ENCODE results near the gene CHADL.

CHADL gene

DNA sequence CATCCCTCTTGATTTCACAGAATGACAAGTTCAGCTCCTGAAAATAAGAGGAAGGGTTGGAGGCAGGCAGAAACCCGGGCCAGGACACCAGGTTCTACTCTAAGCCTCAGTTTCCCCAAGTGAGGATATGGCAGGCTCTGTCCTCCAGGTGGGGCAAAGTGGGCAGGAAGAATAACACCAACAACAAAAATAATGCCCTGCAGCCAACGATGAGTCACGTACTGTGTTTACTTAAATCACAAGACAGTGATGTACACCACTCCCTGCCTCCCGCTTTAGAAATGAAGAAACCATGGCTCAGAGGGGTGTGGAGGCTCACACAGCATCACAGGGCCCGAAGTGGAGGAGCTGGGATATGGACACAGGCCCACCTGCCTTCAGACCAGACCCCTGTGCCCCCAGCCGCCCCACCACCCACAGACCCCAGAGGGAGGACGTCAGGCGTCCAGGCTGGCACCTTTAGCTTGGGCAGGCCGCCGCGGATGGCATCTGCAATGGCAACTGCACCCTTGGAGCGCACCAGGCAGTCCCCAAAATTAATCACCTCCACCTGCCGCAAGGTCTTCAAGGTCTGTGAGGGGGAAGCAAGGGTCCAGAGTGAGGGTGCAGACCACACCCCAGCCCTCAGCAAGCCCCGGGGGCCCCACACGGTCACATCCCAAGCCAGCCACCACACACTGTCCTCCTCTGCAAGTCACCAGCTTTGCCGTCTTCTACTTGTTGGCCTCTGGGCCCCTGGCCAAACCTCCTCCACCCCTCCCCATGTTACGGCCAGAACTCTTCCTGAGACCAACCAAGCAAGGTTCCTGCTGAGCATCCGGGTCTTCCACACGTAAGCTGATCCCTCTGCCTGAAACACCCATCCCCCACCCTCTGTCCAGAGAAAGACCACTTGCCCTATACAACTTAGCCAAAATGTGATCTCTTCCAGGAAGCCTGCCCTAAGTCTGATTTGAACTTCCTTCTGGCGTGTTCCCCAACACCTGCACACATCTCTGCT lies 15.8 kb upstream of the CHADL start:
- DNase-seq (ENCODE audit: low read depth in 2 of 2) = no peak

DNA sequence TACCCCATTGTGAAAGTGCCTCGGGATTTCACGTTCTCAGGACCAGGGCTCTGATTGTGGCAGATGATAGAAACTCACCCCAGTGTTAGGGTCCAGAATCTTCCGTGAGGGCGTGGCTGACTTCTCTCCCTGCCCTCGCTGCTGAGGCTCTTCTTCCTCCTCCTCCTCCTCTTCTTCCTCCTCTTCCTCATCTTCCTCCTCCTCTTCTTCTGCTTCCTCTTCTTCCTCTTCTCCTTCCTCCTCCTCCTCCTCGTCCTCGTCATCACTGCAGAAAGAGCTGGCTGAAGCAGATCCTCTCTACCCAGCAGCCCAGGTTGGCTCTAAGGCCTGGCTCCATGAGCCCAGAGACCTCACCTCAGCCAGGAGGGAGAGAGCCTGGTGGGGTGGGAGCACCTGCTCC lies 13.5 kb upstream of the CHADL start:
- DNase-seq (ENCODE audit: low read depth in 2 of 2) = no peak

DNA sequence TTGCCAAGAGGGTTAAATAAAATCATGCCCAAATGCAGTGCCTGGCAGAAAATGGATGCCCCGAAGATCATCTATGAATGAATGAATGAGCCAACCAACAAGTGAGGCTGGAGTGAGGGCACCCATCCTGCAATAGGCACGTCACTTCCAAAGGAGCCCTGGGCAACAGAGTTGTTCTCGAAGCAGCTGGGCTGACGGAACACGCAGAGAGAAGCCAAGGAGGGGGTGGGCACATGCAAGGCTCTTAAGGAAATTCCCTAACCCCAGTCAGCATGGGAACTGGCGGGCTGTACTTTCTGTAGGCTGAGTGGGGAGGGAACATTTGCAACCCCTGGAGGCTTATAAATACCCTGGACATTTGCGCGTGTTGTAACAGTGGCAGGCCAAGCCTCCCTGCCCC lies 11.6 kb upstream of the CHADL start:
- no peak for DNase-seq (ENCODE audit: low read depth in 2 of 2)

DNA sequence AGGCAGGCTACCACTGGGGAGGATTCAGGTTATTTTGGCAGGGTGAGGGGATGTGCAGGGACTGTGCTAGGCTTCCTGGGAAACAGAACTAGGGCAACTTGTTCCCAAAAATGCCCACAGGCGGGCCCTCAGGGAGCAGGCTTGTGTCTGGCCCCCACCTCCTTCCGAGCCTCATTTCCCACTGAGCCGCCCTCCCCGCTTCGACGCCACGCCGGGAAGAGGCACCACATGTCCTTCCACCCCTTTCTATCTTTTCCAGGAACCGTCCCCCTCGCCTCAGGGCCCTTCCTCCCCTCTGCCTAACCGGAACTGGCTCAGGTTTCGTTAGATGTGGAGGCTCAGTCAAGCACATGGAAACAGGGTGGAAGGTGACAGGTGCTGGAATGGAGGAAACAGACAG lies 9.4 kb upstream of the CHADL start:
- DNase-seq (ENCODE audit: low read depth in 2 of 2) = no peak

DNA sequence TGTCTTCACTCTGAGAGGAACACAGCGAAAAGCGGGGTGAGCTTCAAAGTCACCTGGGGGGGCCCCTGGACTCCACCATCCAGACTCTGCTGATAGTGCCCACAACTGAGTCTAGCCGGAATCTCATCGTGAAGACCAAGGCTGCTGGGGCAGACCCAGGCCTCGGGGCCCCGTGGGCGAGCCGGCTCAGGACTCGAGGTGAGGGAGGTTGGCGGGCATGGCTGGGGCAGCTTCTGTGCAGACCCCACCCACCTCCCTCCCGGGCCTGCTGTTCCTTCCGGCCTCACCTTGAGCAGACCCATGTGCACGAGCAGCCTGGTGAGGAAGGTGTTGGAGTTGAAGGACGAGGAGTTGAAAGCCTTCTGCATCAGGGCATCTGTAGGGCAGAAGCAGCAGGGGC lies 8.7 kb upstream of the CHADL start:
- no peak for DNase-seq (ENCODE audit: low read depth in 2 of 2)

DNA sequence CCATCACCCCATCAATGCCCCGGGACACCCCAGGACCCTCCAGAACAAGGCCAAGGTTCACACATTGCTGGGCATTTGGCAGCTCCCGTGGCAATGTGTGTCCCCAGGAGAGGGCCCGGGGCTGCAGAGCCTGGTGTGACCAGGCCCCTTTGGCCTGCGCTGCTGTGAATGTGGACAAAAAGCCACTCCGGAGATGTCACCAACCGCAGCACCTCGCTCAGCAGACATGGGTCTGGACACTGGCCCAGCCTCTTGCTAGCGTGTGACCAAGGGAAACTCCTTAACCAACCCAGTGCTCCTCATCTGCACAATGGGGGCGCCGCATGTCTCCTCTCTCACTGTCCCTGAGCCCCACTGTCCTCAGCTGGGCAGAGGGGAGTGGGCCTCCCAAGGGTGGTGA lies 8.0 kb upstream of the CHADL start:
- DNase-seq (ENCODE audit: low read depth in 2 of 2) = no peak

DNA sequence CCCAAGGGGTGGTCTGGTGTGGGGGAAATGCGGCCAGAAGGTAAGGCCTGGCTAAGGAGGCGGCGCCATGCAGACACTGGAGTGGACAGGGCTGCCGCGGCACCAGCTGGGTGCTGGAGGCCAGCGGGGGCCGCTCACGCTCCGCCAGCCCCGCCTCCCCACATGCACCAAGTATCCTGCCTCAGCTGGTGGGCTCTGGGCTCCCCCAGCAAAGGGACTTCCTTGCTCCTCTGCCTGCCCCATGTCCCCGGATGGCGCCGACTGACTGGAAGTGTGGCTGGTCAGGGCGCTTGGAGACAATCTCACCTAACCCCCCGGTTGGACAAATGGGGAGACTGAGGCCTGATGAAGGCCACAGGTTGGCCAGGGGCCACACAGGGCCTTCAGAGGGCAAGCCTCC lies 7.6 kb upstream of the CHADL start:
- no peak for DNase-seq (ENCODE audit: low read depth in 2 of 2)

DNA sequence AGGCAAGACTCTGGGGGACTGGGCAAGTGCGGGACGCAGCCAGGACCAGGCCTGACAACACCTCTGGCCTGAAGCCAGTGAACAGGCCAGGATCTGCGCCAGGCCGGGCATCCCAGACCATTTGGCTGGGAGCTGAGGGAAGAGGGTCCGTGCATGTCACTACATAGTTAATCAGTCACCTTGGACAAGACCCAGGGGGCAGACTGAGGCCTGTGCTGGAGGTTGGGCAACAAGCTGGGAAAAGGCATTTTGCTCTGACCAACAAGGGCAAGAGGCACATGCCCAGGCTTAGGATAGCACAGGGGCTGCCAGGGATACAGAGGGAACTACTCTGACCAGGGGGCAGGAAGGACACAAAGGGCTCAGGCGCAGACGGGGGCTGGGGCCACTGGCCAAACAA lies 7.0 kb upstream of the CHADL start:
- no peak for DNase-seq (ENCODE audit: low read depth in 2 of 2)

DNA sequence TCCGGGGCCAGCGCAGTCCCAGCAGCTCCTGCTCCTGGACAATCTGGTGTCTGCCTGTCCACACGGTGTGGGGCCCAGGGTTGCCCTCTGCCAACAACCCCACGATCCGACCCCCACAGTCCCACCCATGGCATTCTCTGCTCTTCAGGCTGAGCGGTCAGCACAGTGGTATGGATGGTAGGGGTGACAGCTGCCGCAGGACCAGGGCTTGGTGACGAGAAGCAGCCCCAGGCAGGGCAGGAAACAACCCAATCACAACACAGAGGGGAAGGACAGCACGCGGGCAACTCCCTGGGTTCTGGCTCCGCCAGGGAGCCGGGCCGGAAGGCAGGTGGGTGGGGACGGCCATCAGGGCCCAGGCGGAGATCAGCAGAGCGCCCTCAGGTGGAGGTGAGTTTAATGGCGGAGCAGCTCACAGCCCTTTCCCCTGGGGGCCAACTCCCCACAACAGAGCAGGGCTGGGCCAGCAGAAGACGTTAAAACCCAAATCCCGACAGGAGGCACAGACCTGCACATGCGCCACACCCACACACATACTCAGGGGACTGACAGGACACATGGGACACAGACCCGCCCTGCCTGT lies 5.3 kb upstream of the CHADL start:
- no peak for DNase-seq (ENCODE audit: low read depth in 2 of 2)

DNA sequence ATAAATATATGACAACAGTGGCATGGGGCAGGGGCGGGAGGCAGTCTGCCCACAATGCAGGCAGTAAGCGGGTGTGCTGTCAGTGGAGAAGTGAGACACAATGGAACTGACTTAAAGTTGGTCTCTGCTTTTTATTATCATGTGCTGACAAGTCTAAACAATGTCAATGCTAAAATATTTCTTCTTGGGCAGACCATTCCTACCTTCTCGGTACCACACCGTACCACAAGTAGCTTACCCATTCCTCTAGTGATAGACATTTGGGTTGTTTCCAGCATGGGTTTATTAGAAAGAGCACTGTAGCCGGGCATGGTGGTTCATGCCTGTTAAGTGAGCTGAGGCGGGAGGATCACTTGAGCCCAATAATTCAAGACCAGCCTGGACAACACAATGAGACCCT lies 2.6 kb upstream of the CHADL start:
- DNase-seq (ENCODE audit: low read depth in 2 of 2) = no peak

DNA sequence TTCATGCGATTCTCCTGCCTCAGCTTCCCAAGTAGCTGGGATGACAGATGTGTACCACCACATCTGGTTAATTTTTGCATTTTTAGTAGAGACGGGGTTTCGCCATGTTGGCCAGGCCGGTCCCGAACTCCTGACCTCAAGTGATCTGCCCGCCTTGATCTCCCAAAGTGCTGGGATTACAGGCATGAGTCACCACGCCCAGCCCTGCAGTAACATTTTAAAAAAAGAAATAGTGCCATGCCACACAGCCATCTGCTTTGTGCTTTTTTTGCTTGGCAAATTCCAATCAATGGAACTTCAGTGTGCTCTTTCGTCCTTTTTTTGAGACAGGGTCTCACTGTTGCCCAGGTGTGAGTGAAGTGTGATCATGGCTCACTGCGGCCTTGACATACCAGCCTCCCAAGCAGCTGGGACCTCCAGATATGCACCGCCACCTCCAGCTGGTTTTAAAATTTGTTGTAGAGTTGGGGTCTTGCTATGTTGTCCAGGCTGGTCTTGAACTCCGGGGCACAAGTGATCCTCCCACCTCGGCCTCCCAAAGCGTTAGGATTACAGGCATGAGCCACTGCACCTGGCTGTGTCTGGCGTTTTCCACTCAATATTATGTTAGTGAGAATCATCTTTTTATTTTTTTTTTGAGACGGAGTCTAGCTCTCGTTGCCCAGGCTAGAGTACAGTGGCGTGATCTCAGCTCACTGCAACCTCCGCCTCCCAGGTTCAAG lies 1.8 kb upstream of the CHADL start:
- DNase-seq (ENCODE audit: low read depth in 2 of 2) = no peak

DNA sequence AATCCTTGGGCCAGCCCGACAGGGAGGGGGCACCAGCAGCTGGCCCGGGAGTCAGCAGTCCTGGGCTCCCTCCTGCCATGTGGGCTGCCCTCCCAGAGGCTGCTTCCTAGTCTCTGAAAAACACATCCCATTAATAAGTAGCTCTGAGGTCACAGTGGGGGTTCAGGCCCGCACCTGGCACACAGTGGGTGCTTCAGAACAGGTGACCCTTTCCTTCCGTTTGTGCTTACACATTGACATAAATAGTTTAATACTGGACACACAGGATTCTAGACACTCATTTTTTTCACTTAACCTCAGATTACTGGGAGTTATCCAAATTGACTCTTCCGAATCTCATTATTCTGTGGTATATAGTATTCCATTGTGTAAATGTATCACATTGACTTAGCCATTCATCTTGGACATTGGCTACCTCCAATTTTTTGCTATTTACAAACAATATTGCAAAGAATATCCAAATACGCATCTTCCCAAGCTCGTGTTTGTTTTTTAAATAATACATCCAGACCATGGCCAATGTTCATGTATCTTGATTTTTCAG lies 474 bp upstream of the CHADL start:
- DNase-seq (ENCODE audit: low read depth in 2 of 2) = no peak

DNA sequence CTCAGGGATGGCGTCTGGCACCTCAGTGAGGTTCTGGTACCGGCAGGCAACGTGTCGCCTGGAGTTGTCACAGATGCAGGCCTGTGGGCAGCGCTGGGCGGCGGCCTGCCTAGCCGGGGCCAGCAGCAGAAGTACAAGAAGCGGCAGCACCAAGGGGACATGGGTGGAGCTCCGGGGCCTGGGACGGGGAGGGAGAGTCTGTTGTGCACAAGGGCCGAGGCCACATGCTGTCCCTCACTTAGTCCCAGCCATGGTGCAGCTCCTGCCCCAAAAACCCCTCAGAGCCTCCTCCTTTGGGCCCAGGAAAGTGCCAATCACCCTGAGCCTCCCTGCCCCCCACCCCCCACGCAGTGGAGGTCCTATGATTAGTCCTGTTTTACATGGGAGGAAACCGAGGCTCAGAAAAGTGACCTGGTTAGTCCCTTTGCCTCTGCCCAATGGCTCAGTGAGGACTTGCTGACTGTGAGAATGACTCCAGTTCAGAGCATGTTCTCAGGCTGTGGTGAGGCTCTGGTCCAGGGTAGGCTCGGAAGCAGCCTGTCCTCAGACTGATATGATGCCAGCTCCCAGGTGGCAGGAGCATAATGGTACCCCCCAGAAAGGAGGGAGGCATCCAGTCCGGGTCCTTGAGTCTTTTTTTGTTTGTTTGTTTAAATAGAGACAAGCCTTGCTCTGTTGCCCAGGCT lies 1.1 kb downstream of the CHADL start:
- DNase-seq (ENCODE audit: low read depth in 2 of 2) = no peak

DNA sequence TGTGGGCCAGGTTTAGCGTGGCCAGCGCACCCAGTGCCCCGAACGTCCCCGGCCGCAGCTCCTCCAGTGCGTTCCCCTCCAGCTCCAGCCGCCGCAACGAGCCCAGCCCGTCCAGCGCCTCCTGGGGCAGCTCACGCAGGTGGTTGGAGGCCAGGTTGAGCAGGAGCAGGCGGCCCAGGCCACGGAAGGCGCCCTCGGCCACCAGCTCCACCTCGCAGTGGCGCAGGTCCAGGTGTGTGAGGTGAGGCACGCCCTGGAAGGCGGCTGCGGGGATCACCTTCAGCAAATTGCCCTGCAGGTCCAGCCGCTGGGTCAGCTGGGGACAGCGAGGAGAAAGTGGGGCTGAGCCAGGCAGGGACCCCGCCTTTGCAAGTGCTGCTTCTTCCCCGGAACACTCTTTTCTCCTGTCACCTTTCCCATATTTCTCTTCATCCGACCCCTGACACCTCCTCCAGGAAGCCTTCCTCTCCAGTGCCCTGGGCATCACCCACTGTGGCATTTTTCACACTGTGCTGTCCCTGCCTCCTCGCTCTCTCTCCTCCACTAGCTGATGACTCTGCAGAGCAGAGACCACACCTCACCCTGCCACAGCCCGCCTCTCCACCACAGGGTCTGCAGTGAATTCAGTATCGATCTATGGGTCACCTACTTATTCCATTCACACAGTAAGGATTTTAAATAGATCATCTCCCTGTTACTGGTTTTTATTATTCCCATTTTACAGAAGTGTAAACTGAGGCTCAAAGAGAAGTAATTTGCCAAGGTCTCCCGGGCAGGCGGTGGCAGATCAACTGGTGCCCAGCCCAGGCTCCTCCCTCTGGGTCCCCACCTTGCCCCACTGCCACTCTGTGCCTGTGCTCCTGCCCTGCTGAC lies 1.9 kb downstream of the CHADL start:
- DNase-seq (ENCODE audit: low read depth in 2 of 2) = no peak

DNA sequence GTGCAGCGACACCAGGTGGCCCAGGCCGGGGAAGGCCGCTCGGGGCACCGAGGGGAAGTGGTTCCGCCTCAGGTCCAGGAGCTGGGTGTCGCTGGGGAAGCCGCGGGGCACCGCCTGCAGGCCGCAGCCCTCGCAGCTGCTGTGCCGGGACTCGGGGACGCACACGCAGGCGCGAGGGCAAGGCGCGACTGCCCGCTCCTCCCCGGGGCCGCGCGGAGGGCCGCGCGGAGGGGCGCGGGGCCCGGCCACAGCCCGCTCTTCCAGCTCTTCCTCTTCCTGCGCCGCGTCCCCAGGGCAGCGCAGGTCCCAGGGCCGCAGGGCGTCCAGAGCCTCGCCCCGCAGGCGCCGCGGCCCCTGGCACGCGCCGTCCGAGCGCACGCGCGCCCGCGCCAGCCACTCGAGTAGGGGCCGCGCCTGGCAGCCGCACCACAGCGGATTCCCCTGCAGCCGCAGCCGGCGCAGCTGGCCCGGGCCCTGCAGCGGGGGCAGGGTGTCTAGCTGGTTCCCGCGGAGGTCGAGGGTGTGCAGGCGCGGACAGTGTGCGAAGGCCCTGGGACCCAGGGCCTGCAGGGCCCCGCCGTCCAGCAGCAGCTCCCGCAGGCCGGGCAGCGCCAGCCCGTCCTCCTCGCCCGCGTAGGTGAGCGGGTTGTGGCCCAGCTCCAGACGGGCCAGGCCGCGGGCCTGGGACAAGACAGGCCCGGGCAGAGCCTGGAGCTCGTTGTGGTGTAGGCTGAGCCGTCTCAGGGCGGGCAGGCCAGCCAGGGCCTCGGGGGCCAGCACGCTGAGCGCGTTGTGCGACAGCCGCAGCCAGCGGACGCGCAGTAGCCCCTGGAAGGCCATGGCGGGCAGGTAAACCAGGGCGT lies 2.8 kb downstream of the CHADL start:
- DNase-seq (ENCODE audit: low read depth in 2 of 2) = peak; percentile 61 to 64

DNA sequence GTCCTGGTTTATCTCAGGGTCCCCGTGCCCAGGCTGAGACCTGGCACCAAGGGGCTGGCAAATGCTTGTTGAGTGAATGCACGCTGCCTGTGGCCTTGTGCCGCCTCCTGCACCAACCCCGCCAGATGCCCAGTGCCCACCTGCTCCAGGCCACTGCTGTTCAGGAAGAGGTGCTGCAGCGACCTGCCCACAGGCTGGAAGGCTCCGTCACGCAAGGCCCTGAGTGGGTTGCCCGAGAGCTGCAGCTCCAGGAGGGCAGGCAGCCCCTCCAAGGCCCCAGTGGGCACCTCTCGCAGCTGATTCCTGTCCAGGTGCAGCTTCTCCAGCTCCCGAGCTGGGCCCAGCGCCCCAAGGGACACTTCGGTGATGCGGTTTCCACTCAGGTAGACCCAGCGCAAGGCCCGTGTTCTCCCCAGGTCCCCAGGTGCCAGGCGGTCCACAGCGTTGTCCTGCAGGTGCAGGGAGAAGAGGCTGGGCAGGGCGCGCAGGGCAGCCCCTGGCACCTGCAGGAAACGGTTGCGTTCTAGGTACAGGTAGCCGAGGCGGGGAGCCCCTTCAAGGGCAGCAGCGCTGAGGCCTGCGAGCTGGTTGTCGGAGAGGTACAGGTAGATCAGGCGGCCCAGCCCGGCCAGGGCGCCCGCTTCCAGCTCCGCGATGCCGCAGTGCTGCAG lies 3.6 kb downstream of the CHADL start:
- no peak for DNase-seq (ENCODE audit: low read depth in 2 of 2)

DNA sequence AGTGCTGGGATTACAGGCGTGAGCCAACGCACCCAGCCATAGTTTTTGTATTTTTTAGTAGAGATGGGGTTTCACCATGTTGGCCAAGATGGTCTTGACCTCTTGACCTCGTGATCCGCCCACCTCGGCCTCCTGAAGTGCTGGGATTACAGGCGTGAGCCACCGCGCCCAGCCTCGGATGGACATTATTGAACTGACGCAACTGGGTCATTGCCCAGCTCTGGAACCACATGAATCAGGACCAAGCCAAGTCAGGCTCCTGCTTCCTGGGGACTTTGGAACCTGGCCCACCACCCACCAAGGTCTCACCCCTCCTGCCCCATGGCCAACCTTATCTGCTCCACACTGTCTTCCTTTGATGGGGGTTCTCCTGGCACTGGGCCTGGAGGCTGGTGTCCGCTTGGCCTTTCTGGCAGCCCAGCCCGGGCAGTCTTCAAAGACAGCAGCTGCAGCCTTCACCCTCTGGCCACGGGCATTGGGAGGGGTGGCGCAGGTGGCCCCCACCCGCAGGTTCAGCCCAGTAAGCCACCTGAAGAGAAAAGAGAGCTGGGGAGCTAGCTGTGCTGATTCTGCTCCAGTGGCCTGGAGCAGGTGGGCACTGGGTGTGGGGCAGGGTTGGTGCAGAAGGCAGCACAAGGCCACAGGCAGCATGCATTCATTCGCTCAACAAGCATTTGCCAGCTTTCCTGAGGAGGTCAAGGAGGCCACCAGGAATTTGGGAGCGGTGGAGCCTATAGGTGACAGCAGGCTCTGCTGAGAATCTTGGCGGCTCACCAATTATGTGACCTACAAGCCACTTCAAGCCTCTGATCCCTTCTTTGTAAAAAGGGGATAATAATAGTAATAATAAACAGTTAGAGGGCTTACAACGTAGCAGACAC lies 5.7 kb downstream of the CHADL start:
- no peak for DNase-seq (ENCODE audit: low read depth in 2 of 2)

DNA sequence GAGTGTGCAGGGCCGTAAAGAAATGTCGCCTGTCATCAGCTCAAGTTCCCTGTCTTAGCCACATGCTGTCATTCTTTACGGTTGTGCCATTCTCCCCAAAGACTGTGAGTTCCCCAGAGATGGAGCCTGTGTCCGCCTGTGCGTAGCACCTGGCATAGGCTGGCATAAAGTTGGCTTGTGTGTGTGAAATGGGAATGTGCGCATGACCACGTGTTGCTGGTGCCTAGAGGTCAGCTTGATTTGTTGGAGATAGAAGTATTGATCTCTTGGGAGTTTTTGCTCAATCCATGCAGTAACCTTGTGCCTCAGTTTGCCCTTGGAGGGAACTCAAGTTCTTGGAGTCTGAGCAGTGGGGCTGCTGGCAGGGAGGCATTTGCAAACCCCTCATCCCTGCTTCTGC lies 9.4 kb downstream of the CHADL start:
- DNase-seq (ENCODE audit: low read depth in 2 of 2) = no peak
